Measurements from ENCODE around the gene TAF11L7.
"Not testable (repeated sequence)": the region's sequence is repeated elsewhere in the genome, so short reads cannot be mapped to it uniquely, and the experiment has no call there.

Gene TAF11L7

DNA sequence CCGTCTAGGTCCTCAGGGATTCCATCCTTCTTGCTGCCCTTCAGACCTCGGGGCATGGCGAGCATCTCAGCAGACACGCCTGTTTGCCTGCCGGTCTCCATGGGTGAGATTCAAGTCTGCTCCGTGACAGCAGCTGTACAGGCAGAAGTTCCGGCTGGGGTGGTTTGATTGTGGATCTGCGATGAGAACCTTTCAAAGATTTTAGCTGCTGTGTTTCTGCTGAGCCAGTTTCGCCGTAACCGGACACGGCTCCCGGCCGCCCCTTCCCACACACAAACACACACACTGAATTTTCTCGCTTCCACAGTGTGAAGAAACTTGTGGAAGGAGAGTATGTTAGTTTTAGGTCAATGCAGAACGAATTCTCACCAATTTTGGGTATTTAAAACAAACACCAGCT, at the start of gene TAF11L7:
Gene TAF11L7 (minus strand): TSS at position 101 of the 400 bp plus-strand sequence.
- not testable (repeated sequence) for DNase-seq

DNA sequence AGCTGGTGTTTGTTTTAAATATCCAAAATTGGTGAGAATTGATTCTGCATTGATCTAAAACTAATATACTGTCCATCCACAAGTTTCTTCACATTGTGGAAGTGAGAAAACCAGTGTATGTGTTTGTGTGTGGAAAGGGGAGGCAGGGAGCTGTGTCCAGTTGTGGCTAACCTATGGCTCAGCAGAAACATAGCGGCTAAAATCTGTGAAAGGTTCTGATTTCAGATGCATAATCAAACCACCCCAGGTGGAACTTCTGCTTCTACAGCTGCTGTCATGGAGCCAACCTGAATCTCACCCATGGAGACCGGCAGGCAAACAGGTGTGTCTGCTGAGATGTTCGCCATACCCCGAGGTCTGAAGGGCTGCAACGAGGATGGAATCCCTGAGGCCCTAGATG, 48.6 kb upstream of the TAF11L7 start, which contains the start of gene TAF11L14:
Gene TAF11L14 (plus strand): TSS at position 301 of the 400 bp plus-strand sequence.
- DNase-seq = no peak

DNA sequence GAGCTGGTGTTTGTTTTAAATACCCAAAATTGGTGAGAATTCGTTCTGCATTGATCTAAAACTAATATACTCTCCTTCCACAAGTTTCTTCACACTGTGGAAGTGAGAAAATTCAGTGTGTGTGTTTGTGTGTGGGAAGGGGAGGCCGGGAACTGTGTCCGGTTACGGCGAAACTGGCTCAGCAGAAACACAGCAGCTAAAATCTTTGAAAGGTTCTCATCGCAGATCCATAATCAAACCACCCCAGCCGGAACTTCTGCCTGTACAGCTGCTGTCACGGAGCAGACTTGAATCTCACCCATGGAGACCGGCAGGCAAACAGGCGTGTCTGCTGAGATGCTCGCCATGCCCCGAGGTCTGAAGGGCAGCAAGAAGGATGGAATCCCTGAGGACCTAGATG, 46.2 kb upstream of the TAF11L7 start, which contains the start of gene TAF11L13:
Gene TAF11L13 (plus strand): TSS at position 301 of the 400 bp plus-strand sequence.
- DNase-seq = not testable (repeated sequence)

DNA sequence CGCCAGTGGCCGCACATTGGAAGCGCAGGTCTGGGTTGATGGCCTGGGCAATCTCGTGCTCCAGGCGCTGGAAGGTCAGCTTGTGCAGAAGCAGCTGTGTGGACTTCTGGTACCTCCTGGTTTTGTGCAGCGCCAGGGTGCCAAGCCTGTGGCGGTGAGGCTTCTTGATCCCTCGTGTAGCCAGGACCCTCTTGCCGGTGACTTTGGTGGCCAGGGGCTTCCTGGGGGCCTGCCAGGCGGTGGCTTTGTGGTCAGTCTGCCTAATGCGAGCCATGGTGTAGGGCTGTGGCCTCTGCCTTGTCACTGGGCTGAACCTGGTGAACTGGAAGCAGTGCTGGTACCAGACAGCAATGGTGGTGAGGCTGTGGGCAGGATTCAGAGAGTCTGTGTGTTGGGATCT, 40.1 kb upstream of the TAF11L7 start:
- DNase-seq = no peak

DNA sequence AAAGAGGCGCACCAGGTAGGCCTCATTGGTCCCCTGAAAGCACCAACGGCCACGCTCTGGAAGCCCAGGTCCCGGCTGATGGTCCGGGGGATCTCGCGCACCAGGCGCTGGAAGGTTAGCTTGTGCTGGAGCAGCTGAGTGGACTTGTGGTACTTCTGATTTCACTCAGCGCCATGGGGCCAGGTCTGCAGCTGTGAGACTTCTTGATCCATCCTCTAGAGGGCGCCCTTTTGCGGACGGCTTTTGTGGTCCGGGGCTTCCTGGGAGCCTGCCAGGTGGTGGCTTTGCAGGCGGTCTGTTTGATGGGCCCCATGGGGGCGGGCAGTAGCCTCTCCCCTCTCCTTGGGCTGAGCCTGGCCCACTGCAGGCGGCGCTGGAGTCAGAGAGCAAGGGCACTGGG, 35.1 kb upstream of the TAF11L7 start:
- no peak for DNase-seq

DNA sequence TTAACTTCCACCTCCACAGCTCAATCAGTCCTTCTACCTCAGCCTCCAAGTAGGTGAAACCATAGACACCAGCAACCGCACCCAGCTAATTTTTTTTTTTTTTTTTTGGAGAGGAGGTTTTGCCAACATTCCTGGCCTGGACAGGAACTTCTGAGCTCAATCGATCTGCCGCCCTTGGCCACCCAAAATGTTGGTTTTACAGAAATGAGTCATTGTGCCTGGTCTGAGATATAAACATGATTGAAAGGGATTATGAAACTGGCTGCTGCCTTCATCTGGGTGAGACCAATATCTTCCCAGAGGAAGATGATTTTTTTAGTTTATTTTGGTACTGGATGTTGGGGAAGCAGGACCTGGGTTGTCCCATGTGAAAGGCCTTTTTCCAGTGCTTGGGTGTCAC, 33.8 kb upstream of the TAF11L7 start:
- DNase-seq = no peak

DNA sequence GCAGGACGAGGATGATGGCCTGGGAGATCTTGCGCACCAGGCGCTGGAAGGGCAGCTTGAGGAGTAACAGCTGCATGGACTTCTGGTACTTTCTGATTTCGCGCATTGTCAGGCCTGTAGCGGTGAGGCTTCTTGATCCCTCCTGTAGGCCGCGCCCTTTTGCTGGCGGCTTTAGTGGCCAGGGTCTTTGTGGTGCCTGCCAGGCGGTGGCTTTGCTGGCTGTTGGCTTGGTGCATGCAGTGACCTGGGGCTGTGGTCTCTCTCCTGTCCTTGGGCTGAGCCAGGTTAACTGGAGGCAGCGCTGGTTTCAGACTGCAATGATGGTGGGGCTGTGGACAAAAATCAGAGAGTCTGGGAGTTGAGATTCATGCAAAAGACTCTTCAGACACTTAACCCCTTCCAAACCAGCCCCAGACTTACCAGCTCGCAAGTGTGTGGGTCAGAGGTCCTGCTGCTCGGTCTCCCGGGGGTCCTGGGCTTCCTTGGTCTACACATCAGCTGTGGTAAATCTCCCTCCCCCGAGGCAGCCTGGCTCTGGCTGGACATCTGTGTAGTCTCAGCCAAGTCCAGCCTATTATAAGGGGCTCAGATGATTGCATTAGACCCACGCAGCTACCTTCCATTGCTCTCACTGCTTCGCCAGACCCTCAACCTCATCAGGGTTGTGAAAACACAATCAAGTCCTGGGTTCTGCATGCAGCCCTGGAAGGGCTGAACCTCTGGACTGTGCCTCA, 29.5 kb upstream of the TAF11L7 start:
- DNase-seq = no peak

DNA sequence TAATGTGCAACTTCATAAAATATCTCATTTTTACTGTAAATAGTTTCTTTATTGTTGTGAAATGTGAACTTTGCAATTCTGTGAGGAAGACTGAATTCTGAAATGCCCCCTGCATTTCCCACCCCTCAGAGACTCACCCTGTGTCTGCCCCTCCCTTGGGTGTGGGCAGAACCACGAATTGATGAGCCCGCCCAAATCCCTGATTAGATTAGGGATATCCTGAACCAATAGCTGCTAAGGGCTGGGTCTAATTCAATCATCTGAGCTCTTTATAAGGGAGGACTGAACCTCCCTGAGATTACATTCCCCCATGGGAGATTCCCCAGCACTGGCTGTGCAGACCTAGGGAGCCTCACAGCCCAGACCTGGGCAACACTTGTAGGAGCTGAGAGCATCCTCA, 24.5 kb upstream of the TAF11L7 start, which contains the start of gene TAF11L12:
Gene TAF11L12 (plus strand): TSS at position 301 of the 400 bp plus-strand sequence.
- not testable (repeated sequence) for DNase-seq

DNA sequence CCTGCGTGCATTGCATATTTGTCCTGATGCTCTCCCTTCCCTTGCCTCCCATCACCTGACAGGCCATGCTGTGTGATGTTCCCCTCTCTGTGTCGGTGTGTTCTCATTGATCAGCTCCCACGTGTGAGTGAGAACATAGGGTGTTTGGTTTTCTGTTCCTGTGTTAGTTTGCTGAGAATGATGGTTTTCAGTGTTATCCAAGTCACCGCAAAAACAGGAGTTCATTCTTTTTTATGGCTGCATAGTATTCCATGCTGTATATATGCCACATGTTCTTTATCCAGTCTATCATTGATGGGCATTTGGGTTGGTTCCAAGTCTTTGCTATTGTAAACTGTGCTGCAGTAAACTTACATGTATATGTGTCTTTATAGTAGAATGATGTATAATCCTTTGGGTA, 21.9 kb upstream of the TAF11L7 start:
- not testable (repeated sequence) for DNase-seq

DNA sequence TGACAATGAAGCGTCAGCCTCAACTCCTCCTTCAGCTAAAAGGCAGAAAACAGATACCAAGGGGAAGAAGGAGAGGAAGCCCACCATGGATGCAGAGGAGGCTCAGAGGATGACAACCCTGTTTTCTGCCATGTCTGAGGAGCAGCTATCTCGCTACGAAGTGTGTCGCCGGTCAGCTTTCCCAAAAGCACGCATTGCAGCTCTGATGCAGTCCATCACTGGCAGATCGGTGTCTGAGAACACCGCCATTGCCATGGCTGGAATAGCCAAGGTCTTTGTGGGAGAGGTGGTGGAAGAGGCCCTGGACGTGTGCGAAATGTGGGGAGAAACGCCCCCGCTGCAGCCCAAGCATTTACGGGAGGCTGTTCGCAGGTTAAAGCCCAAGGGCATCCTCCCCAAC, 19.4 kb upstream of the TAF11L7 start:
- no peak for DNase-seq

DNA sequence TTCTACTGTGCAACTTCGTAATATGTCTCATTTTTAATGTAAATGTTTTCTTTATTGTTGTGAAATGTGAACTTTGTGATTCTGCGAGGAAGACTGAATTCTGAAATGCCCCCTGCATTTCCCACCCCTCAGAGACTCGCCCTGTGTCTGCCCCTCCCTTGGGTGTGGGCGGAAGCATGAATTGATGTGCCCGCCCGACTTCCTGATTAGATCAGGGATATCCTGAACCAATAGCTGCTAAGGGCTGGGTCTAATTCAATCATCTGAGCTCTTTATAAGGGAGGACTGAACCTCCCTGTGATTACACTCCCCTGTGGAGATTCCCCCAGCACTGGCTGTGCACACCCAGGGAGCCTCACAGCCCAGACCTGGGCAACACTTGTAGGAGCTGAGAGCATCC, 18.3 kb upstream of the TAF11L7 start, which contains the start of gene TAF11L11:
Gene TAF11L11 (plus strand): TSS at position 304 of the 400 bp plus-strand sequence.
- DNase-seq = not testable (repeated sequence)

DNA sequence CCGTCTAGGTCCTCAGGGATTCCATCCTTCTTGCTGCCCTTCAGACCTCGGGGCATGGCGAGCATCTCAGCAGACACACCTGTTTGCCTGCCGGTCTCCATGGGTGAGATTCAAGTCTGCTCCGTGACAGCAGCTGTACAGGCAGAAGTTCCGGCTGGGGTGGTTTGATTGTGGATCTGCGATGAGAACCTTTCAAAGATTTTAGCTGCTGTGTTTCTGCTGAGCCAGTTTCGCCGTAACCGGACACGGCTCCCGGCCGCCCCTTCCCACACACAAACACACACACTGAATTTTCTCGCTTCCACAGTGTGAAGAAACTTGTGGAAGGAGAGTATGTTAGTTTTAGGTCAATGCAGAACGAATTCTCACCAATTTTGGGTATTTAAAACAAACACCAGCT, 12.2 kb upstream of the TAF11L7 start, which contains the start of gene TAF11L10:
Gene TAF11L10 (minus strand): TSS at position 101 of the 400 bp plus-strand sequence.
- not testable (repeated sequence) for DNase-seq

DNA sequence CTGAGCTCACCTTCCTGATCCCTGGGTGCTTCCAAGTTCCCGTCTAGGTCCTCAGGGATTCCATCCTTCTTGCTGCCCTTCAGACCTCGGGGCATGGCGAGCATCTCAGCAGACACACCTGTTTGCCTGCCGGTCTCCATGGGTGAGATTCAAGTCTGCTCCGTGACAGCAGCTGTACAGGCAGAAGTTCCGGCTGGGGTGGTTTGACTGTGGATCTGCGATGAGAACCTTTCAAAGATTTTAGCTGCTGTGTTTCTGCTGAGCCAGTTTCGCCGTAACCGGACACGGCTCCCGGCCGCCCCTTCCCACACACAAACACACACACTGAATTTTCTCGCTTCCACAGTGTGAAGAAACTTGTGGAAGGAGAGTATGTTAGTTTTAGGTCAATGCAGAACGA, 8.7 kb upstream of the TAF11L7 start, which contains the start of gene TAF11L9:
Gene TAF11L9 (minus strand): TSS at position 140 of the 400 bp plus-strand sequence.
- not testable (repeated sequence) for DNase-seq

DNA sequence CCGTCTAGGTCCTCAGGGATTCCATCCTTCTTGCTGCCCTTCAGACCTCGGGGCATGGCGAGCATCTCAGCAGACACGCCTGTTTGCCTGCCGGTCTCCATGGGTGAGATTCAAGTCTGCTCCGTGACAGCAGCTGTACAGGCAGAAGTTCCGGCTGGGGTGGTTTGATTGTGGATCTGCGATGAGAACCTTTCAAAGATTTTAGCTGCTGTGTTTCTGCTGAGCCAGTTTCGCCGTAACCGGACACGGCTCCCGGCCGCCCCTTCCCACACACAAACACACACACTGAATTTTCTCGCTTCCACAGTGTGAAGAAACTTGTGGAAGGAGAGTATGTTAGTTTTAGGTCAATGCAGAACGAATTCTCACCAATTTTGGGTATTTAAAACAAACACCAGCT, 5.3 kb upstream of the TAF11L7 start, which contains the start of gene TAF11L8:
Gene TAF11L8 (minus strand): TSS at position 101 of the 400 bp plus-strand sequence.
- DNase-seq = not testable (repeated sequence)

Measured in femur (tissue), 1 donor.